CD4-positive, alpha-beta memory T cell (primary cell): Measurements from ENCODE around the gene SFPQ. TPM values are rescaled to one million over a fixed set of nuclear protein-coding genes. Genes with fewer than 3 reads are reported as not detected.

Experiments
- polyA plus RNA-seq, 2 donors: library from polyadenylated mRNA; unstranded; fragments of 300-500 nt; fragmentation: Illumina TruSeq; gene quantifications; one replicate each; pipeline ENCODE4 v1.2.3, GENCODE V29; 2021
- total RNA-seq, 2 experiments: library from RNA; stranded (reverse); gene quantifications; one replicate each; pipeline ENCODE4 v1.2.3, GENCODE V29; 2021

The SFPQ gene
- total and polyA plus RNA-seq, 4 experiments from 2014 or later: 63.3 to 334 (median 238) TPM

Other genes starting within 250 kb of the SFPQ start
- 10 to 100 TPM; 51.7 to 54.2 TPM for gene TMEM35B, start 207.8 kb downstream of the SFPQ start, total RNA-seq
- gene TMEM35B, start 207.8 kb downstream of the SFPQ start, polyA plus RNA-seq: 100 to 1,000 TPM; 225 to 291 TPM
- 10 to 100 TPM; 42.9 to 45.8 TPM for gene ZMYM6, start 161.2 kb downstream of the SFPQ start, total RNA-seq
- gene ZMYM6, start 161.2 kb downstream of the SFPQ start, polyA plus RNA-seq: 1 to 10 TPM; 7.5 to 8.2 TPM
- 10 to 100 TPM; 24.6 to 25.9 TPM for gene ZMYM1, start 113.8 kb downstream of the SFPQ start, total RNA-seq
- gene ZMYM1, start 113.8 kb downstream of the SFPQ start, polyA plus RNA-seq: 10 to 100 TPM; 10.0 to 13.3 TPM
- 10 to 100 TPM; 41.8 to 41.9 TPM for gene ZMYM4, start 75.6 kb upstream of the SFPQ start, total RNA-seq
- gene ZMYM4, start 75.6 kb upstream of the SFPQ start, polyA plus RNA-seq: 10 to 100 TPM; 13.8 to 27.2 TPM